ENCODE measurements around the gene SHROOM3.

SHROOM3 gene

GRCh38 chr4:76531597-76531996, 96.6 kb downstream of the SHROOM3 start:
- no peak for DNase-seq

DNA sequence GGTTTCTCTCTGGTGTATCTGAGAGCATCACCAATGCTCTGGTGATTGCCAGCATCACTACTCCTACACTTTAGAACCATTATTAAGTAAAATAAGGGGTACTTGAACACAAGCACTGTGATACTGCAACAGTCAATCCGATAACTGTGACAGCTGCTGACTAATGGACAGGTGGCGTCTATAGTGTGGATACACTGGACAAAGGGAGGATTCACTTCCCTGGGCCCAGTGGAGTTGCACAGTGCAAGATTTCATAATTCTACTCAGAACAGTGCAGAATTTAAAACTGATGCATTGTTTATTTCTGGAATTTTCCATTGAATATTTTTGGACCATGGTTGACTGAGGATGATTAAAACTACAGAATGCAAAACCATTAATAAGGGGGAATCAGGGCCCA, 97.8 kb downstream of the SHROOM3 start:
- TF ChIP-seq POLR2A (IDR thresholded peaks at IDR 0.05; ENCODE audit: low read length) (no peak), GATA1 (IDR thresholded peaks at IDR 0.05; ENCODE audit: low read depth, low read length) (no peak)
- no peak for DNase-seq

More at GRCh38 chr4:76531597-76531996, 96.6 kb downstream of the SHROOM3 start:
- TF ChIP-seq GATA1 (IDR thresholded peaks at IDR 0.05; ENCODE audit: low read depth, low read length) (no peak), POLR2A (IDR thresholded peaks at IDR 0.05; ENCODE audit: low read length) (no peak)

DNA sequence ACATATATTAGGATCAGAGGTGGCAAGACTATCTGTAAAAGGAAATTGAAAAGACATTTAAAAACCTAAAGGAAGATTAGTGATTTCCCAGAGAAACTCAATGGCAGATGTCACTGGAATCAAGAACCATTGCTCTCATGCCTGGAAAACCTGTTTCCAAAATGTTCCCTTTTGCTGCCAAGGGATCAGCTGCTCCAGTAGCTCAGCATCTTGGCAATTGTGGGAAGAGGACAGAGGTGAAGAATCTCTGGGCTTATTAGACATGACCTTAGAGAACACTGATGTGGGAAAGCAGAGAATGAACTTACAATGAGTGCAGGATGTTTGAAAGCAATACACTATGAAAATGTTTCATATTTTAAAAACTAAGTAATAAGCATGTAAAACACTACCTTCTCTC, 98.3 kb downstream of the SHROOM3 start:
- no peak for TF ChIP-seq POLR2A (IDR thresholded peaks at IDR 0.05; ENCODE audit: low read length)
- DNase-seq, result no peak

GRCh38 chr4:76535603-76536372, 100.8 kb downstream of the SHROOM3 start:
- no peak for TF ChIP-seq GATA1 (IDR thresholded peaks at IDR 0.05; ENCODE audit: low read depth, low read length)
- no peak for TF ChIP-seq POLR2A (IDR thresholded peaks at IDR 0.05; ENCODE audit: low read length)
- no peak for DNase-seq

DNA sequence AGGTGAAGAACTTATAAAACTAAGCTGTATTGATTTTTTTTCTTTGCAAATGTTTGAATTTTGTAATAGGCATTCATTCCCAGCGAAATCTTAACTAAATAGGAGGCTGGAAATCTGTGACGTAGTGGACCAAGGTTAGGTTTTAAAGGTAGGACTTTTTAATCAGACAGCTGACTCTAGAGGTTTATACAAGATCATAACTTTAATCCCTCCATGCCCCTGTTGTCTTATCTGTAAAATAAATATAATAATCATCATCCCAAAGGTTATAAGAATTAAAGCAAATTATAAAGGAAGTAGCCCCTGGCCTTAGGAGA, 101.3 kb downstream of the SHROOM3 start:
- no peak for DNase-seq
- no peak for TF ChIP-seq GATA1 (IDR thresholded peaks at IDR 0.05; ENCODE audit: low read depth, low read length)
- TF ChIP-seq POLR2A (IDR thresholded peaks at IDR 0.05; ENCODE audit: low read length), result no peak

DNA sequence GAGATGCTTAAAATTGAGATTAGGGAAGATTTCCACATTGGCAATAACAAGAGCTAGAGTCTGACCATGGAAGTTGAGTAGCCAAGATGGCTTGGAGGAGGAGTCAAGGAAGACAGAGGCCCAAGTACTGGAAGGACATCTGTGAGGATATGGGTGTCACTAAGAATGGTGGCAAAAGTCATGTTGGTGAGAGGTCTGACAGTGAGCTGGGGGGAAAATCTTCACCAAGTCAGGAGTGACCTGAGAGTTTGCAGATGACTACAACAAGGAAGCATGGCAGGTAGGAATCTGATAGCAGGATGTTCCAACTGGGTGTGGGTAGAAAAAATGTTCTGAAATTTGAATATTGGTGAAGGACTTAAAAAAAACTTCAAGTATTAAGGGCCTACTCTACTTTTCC, 103.3 kb downstream of the SHROOM3 start:
- no peak for TF ChIP-seq GATA1 (IDR thresholded peaks at IDR 0.05; ENCODE audit: low read depth, low read length)
- TF ChIP-seq POLR2A (IDR thresholded peaks at IDR 0.05; ENCODE audit: low read length), result no peak

DNA sequence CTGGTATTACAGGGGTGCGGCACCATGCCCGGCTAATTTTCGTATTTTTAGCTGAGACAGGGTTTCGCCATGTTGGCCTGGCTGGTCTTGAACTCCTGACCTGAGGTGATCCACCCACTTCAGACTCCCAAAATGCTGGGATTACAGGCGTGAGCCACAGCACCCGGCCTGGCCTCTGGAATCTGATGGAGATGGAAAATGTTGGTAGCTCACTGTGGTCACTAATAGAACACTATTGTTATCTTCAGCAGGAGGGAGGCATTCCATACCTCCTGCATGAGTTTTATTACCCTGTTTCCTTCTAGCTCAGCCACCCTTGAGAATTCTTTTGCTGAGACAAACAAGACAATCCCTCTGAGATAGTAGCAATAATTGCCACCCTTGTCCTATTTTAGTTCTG, 105.0 kb downstream of the SHROOM3 start:
- DNase-seq, result no peak
- TF ChIP-seq GATA1 (IDR thresholded peaks at IDR 0.05; ENCODE audit: low read depth, low read length), result no peak
- TF ChIP-seq POLR2A (IDR thresholded peaks at IDR 0.05; ENCODE audit: low read length), result no peak

More for the DNA sequence above, 103.3 kb downstream of the SHROOM3 start:
- no peak for DNase-seq

- no peak for DNase-seq
- TF ChIP-seq GATA1 (IDR thresholded peaks at IDR 0.05; ENCODE audit: low read depth, low read length) (no peak), POLR2A (IDR thresholded peaks at IDR 0.05; ENCODE audit: low read length) (no peak)
Observed at GRCh38 chr4:76540486-76540885, 105.5 kb downstream of the SHROOM3 start.

DNA sequence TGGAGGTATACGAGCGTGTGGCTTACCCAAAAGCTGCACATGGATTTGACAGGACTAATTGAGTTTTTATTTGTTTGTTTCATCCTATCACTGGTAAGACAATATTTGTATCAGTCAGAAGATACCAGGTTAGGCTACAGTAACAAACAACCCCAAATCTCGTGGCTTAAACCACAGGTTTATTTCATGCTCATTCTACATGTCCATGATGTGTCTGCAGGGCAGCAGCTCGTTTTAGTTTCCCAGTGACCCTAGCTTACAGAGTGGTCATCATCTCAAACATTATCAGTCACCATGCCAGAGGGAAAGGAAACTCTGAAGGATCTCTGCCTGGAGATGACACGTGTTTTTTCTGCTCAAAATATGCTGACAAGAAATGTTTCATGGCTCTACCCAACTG, 108.3 kb downstream of the SHROOM3 start:
- TF ChIP-seq GATA1 (IDR thresholded peaks at IDR 0.05; ENCODE audit: low read depth, low read length) (no peak), POLR2A (IDR thresholded peaks at IDR 0.05; ENCODE audit: low read length) (no peak)
- no peak for DNase-seq

- TF ChIP-seq POLR2A (IDR thresholded peaks at IDR 0.05; ENCODE audit: low read length), result no peak
- TF ChIP-seq GATA1 (IDR thresholded peaks at IDR 0.05; ENCODE audit: low read depth, low read length), result no peak
- DNase-seq, result no peak
Observed at GRCh38 chr4:76544725-76545124, 109.7 kb downstream of the SHROOM3 start.

DNA sequence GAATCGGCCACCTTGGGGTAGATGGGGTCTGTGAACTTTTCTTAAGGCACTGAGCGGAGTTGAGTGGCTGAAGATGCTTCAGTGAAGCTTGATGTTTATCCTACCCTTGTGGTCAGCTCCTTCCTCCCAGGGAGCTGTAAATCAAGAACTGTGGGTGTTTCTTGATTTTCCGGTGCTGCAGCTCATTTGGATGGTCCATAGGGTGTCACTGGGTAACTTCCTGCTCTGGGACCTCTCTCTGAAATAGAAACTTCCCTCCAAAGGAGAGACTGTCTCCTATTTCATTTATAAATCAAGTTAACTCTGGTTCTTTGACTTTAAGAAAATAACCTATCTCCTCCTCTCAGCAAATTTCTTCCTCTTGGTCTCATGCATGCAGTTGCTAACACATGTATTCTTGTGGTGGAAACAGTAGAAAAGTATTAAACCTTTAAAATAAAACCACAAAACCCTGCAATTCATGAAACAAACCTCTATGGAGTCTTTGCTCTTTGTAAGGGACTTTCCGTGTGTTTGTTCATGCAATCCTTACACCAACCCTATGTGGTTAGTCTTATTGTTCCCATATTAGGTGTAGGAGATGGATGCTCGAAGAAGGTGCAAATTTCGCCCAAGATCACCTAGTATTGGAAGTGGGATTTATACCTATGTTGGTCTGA, 110.3 kb downstream of the SHROOM3 start:
- no peak for DNase-seq
- TF ChIP-seq GATA1 (IDR thresholded peaks at IDR 0.05; ENCODE audit: low read depth, low read length), result no peak
- TF ChIP-seq POLR2A (IDR thresholded peaks at IDR 0.05; ENCODE audit: low read length), result no peak

DNA sequence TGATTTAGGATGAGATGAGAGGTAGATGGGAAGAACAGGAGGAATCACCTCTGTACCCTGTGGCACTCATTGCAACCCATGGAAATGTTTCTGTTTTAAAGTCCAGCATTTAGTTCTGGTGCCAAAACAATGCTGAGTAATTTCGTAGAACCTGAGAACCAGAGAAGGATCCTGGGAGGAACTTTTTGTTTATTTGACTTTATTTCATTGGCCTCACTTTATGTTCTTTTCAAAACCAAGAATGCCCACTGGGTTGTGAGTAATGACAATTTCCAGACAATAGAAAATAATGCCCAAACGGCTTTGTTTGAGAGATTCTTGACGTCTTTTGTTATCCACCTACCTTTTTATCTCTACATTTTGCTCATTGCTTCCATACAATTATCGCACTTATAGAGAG, 111.3 kb downstream of the SHROOM3 start:
- TF ChIP-seq POLR2A (IDR thresholded peaks at IDR 0.05; ENCODE audit: low read length), result no peak
- TF ChIP-seq GATA1 (IDR thresholded peaks at IDR 0.05; ENCODE audit: low read depth, low read length), result no peak
- no peak for DNase-seq

- DNase-seq, result no peak
- TF ChIP-seq GATA1 (IDR thresholded peaks at IDR 0.05; ENCODE audit: low read depth, low read length), result no peak
- no peak for TF ChIP-seq POLR2A (IDR thresholded peaks at IDR 0.05; ENCODE audit: low read length)
Observed at GRCh38 chr4:76546759-76547742, 112.0 kb downstream of the SHROOM3 start.

DNA sequence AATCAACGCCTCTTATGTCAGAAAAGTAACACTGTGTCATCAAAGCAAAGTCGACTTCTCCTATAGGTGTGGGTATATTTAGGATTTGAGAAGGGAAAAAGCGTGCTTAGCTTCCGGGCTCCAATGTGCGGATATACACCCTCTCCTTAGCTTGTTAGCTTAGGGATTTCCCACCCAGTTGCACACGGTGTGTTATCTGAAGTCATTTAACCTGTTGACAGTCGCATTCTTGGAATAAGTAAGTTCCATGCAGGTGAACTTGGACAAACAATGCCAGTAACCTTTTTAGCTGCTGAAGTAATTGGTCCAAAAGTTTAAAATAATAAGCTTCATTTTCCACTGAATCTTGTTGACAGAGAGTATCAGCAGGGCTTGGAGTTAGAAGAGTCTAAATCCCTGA, 113.7 kb downstream of the SHROOM3 start:
- DNase-seq, result no peak
- no peak for TF ChIP-seq GATA1 (IDR thresholded peaks at IDR 0.05; ENCODE audit: low read depth, low read length)
- TF ChIP-seq POLR2A (IDR thresholded peaks at IDR 0.05; ENCODE audit: low read length), result no peak

All from erythroblast (primary cell).